DOHH2 (cell line): ENCODE measurements around the gene ME3.

Experiments used
- EZH2phosphoT487 ChIP-seq: fragments of 200-600 bp; sonication (generic); IDR thresholded peaks from 2 replicates; pipeline ENCODE4 v1.6.1; 2017; ENCODE audit warnings: borderline replicate concordance, mild to moderate bottlenecking, antibody characterized with exemption, low read length, moderate library complexity, mixed read lengths
- TF ChIP-seq, protein P1 (sequence below): fragments of 200-600 bp; sonication (generic); IDR thresholded peaks from one replicate; pipeline ENCODE4 v1.5.1; 2014; ENCODE audit warnings: antibody characterized with exemption, mild to moderate bottlenecking, low read depth, low read length; ENCODE audit not compliant: poor library complexity, severe bottlenecking

DNA sequence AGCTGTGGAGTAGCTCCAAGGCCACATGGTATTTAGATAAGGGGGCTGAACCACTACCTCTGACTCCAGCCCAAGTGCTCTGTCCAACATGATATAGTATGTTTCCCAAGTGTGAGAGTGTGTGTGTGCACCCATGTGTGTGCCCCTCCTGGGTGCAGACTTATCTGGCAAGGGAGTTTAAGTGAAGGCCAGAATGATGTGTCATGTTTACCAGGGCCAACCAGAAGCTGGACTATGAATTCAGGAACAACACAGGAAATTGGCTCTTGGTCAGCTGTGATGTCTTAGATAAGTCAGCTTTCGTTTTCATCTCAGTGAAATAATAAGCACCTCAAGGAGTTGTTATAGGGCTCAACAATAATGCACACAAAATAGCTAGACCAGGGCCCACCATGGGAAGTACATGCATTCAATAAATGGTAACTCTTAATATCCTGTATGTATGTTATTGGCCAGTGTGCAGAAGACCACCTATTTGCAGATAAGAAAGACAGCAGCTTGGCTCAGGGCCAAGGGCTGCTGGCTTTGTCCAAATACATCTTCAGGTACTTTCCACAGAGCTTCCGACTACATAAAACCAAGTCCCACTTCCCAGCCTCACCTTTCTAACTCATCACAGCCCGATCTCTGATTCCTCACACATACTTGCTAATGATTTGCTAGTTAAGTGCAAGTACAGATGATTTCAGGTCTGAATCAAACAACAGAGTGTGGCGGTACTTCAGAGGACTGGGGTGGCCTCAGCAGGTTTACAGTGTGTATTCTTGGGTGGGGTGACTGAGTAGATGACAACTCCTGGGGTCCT lies 120.9 kb downstream of the ME3 start:
- no peak for TF ChIP-seq EZH2phosphoT487
- TF ChIP-seq, protein P1, sequence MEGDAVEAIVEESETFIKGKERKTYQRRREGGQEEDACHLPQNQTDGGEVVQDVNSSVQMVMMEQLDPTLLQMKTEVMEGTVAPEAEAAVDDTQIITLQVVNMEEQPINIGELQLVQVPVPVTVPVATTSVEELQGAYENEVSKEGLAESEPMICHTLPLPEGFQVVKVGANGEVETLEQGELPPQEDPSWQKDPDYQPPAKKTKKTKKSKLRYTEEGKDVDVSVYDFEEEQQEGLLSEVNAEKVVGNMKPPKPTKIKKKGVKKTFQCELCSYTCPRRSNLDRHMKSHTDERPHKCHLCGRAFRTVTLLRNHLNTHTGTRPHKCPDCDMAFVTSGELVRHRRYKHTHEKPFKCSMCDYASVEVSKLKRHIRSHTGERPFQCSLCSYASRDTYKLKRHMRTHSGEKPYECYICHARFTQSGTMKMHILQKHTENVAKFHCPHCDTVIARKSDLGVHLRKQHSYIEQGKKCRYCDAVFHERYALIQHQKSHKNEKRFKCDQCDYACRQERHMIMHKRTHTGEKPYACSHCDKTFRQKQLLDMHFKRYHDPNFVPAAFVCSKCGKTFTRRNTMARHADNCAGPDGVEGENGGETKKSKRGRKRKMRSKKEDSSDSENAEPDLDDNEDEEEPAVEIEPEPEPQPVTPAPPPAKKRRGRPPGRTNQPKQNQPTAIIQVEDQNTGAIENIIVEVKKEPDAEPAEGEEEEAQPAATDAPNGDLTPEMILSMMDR: no peak
